Gastroesophageal sphincter (tissue), 4 donors: Measurements from ENCODE around the gene ESR2. TPM values are rescaled to one million over a fixed set of nuclear protein-coding genes. Genes with fewer than 3 reads are reported as not detected.

Experiments used
- ATAC-seq: fragments of 150-250 bp; one replicate; pipeline ENCODE4 v1.9.1; 2016; ENCODE audit warnings: mild to moderate bottlenecking, moderate library complexity
- H3K27ac ChIP-seq, 4 donors: fragments of 200-600 bp; sonication (generic) in 3 of 4; 1 replicate in 3 of 4; 2 replicates in 1 of 4; pipeline ENCODE4 v1.5.1; 2016 to 2019
- H3K27me3 ChIP-seq: fragments of 200-600 bp; sonication (generic); one replicate; pipeline ENCODE4 v1.5.1; 2019
- H3K36me3 ChIP-seq, 2 donors: fragments of 200-600 bp; sonication (generic); one replicate each; pipeline ENCODE4 v1.5.1; 2019; ENCODE audit warnings: control low read depth in 1 of 2
- H3K4me1 ChIP-seq, 3 donors: fragments of 200-600 bp; sonication (generic); 1 replicate in 2 of 3; 2 replicates in 1 of 3; pipeline ENCODE4 v1.5.1; 2016 to 2019; ENCODE audit warnings: control low read depth in 2 of 3
- H3K4me3 ChIP-seq, 2 donors: fragments of 200-600 bp; sonication (generic); one replicate each; pipeline ENCODE4 v1.5.1; 2019; ENCODE audit warnings: mild to moderate bottlenecking in 1 of 2, moderate library complexity in 1 of 2
- H3K9me3 ChIP-seq, 3 donors: fragments of 200-600 bp; sonication (generic); one replicate each; pipeline ENCODE4 v1.5.1; 2017 to 2019; ENCODE audit warnings: control low read depth in 2 of 3
- CTCF ChIP-seq, 4 experiments: fragments of 200-600 bp in 2 of 4; fragments of 450-650 bp in 2 of 4; sonication (generic) in 1 of 4; IDR thresholded peaks; one replicate each; pipeline ENCODE4 v1.5.1; 2017 to 2019; ENCODE audit warnings: antibody characterized with exemption in 4 of 4, mild to moderate bottlenecking in 2 of 4, moderate library complexity in 2 of 4
- EP300 ChIP-seq: sonication (generic); formaldehyde crosslinking; IDR thresholded peaks from one replicate; pipeline ENCODE4 v1.6.1; 2017; ENCODE audit warnings: antibody characterized with exemption, mild to moderate bottlenecking
- POLR2A ChIP-seq, 2 donors: fragments of 450-650 bp; IDR thresholded peaks; one replicate each; pipeline ENCODE4 v1.6.1; 2017; ENCODE audit warnings: antibody characterized with exemption in 2 of 2, mild to moderate bottlenecking in 2 of 2, moderate library complexity in 1 of 2
- POLR2AphosphoS5 ChIP-seq: sonication (generic); formaldehyde crosslinking; IDR thresholded peaks from one replicate; pipeline ENCODE4 v1.6.1; 2017; ENCODE audit warnings: antibody characterized with exemption
- WGBS, 2 donors: methylation state at CpG; one replicate each; pipeline ENCODE4 v1.1.5; 2018; ENCODE audit warnings: low coverage in 1 of 2; 5-methylcytosine and 5-hydroxymethylcytosine counted together
- total RNA-seq, 4 donors: library from RNA; depleted of rRNA; stranded (reverse); fragments of >200 nt; gene quantifications; one replicate each; pipeline ENCODE4 v1.1.0, GENCODE V29; 2016

ESR2 gene
- total RNA-seq, 4 donors from 2014 or later: 0.23 to 2.5 (median 0.40) TPM; not detected in 1

GRCh38 chr14:64238049-64238448, 56.1 kb downstream of the ESR2 start:
- Histone ChIP-seq H3K4me1 (no peaks in the 10 kb centered on the region), H3K27me3 (no peaks in the 10 kb centered on the region), H3K36me3 (peaks cover 0 to 1% of the 10 kb centered on the region in 2 donors), H3K27ac (no peak overlapping the region), H3K9me3 (no peaks in the 10 kb centered on the region), H3K4me3 (no peak overlapping the region)
- WGBS, 2 donors: 94% methylated on average over 3 to 6 of the region's 6 CpGs
- ATAC-seq: no peak
- TF ChIP-seq EP300: no peak
- no peak for TF ChIP-seq POLR2A (IDR thresholded peaks at IDR 0.05)
- TF ChIP-seq CTCF (IDR thresholded peaks at IDR 0.05): no peak
- no peak for TF ChIP-seq POLR2AphosphoS5

GRCh38 chr14:64235652-64236640, 58.2 kb downstream of the ESR2 start:
- Histone ChIP-seq H3K27me3 (no peaks in the 10 kb centered on the region), H3K4me3 (no peak overlapping the region), H3K4me1 (no peaks in the 10 kb centered on the region), H3K9me3 (no peaks in the 10 kb centered on the region), H3K36me3 (peaks cover 0 to 17% of the 10 kb centered on the region in 2 donors), H3K27ac (no peak overlapping the region)
- TF ChIP-seq POLR2A (IDR thresholded peaks at IDR 0.05) (no peak), CTCF (IDR thresholded peaks at IDR 0.05) (no peak), POLR2AphosphoS5 (no peak)
- WGBS, 2 donors: 76 to 84% methylated on average over 8 to 11 of the region's 13 CpGs
- ATAC-seq: no peak

GRCh38 chr14:64234877-64235651, 59.1 kb downstream of the ESR2 start:
- Histone ChIP-seq H3K9me3 (no peaks in the 10 kb centered on the region), H3K4me3 (no peak overlapping the region), H3K27me3 (no peaks in the 10 kb centered on the region), H3K4me1 (no peaks in the 10 kb centered on the region), H3K36me3 (peaks cover 0 to 25% of the 10 kb centered on the region in 2 donors), H3K27ac (no peak overlapping the region)
- 61 to 100% methylated on average over 1 to 12 of the region's 24 CpGs for WGBS, 2 donors
- ATAC-seq: no peak
- TF ChIP-seq EP300 (no peak), POLR2AphosphoS5 (no peak), POLR2A (IDR thresholded peaks at IDR 0.05) (no peak), CTCF (IDR thresholded peaks at IDR 0.05) (no peak)

GRCh38 chr14:64233531-64234190, 60.5 kb downstream of the ESR2 start:
- H3K4me1 ChIP-seq: no peaks in the 10 kb centered on the region
- no peak overlapping the region for H3K4me3 ChIP-seq
- no peaks in the 10 kb centered on the region for H3K27me3 ChIP-seq
- H3K36me3 ChIP-seq: peaks cover 0 to 39% of the 10 kb centered on the region in 2 donors
- TF ChIP-seq CTCF (IDR thresholded peaks at IDR 0.05) (no peak), EP300 (no peak), POLR2AphosphoS5 (no peak), POLR2A (IDR thresholded peaks at IDR 0.05) (no peak)
- ATAC-seq: no peak
- H3K27ac ChIP-seq: no peak overlapping the region
- no peaks in the 10 kb centered on the region for H3K9me3 ChIP-seq
- WGBS, 2 donors: 80 to 90% methylated on average over 2 to 4 of the region's 4 CpGs
